Mesendoderm (in vitro differentiated cells): ENCODE measurements around the gene DNER.

Source experiments
- DNase-seq: peaks from one replicate; pipeline ENCODE4 v3.0.0; 2013
- H2AK5ac ChIP-seq: 2 replicates; pipeline ENCODE4 v1.6.1; 2013; ENCODE audit warnings: low read length, inconsistent platforms
- H2BK120ac ChIP-seq: 2 replicates; pipeline ENCODE4 v1.6.1; 2013; ENCODE audit warnings: low read depth, mild to moderate bottlenecking, low read length, moderate library complexity, mixed read lengths
- H2BK15ac ChIP-seq: replicated peaks from 2 replicates; pipeline ENCODE4 v1.6.1; 2013; ENCODE audit warnings: low read depth, mild to moderate bottlenecking, moderate library complexity
- H2BK5ac ChIP-seq: 2 replicates; pipeline ENCODE4 v1.6.1; 2013; ENCODE audit warnings: low read length, inconsistent platforms
- H3K18ac ChIP-seq: 2 replicates; pipeline ENCODE4 v1.6.1; 2013; ENCODE audit warnings: mild to moderate bottlenecking, low read length, mixed read lengths
- H3K23ac ChIP-seq: one replicate; pipeline ENCODE4 v1.6.1; 2013; ENCODE audit warnings: low read length
- H3K27ac ChIP-seq: 2 replicates; pipeline ENCODE4 v1.5.1; 2013; ENCODE audit warnings: low read depth, mild to moderate bottlenecking, inconsistent platforms, low read length, moderate library complexity
- H3K27me3 ChIP-seq: 2 replicates; pipeline ENCODE4 v1.6.1; 2013; ENCODE audit warnings: low read length, control low read depth, mild to moderate bottlenecking, inconsistent platforms; ENCODE audit not compliant: insufficient read depth, poor library complexity
- H3K36me3 ChIP-seq: 2 replicates; pipeline ENCODE4 v1.6.1; 2013; ENCODE audit warnings: low read length, inconsistent platforms; ENCODE audit not compliant: control insufficient read depth, insufficient read depth
- H3K4ac ChIP-seq: one replicate; pipeline ENCODE4 v1.6.1; 2013; ENCODE audit warnings: low read depth, mild to moderate bottlenecking, low read length, moderate library complexity
- H3K4me1 ChIP-seq: 2 replicates; pipeline ENCODE4 v1.6.1; 2013; ENCODE audit warnings: low read depth, low read length, inconsistent platforms; ENCODE audit not compliant: control insufficient read depth
- H3K4me2 ChIP-seq: 2 replicates; pipeline ENCODE4 v1.6.1; 2013; ENCODE audit warnings: low read length
- H3K4me3 ChIP-seq: 2 replicates; pipeline ENCODE4 v1.5.1; 2013; ENCODE audit warnings: mild to moderate bottlenecking, low read length
- H3K56ac ChIP-seq: one replicate; pipeline ENCODE4 v1.6.1; 2013; ENCODE audit warnings: low read length
- H3K79me1 ChIP-seq: 2 replicates; pipeline ENCODE4 v1.6.1; 2013; ENCODE audit warnings: low read length, inconsistent platforms
- H3K79me2 ChIP-seq: 2 replicates; pipeline ENCODE4 v1.6.1; 2013; ENCODE audit warnings: mild to moderate bottlenecking, low read length; ENCODE audit not compliant: control insufficient read depth, insufficient read depth
- H3K9ac ChIP-seq: 2 replicates; pipeline ENCODE4 v1.6.1; 2013; ENCODE audit warnings: low read length, inconsistent platforms
- H4K5ac ChIP-seq: one replicate; pipeline ENCODE4 v1.6.1; 2013; ENCODE audit warnings: low read length
- H4K8ac ChIP-seq: one replicate; pipeline ENCODE4 v1.6.1; 2013; ENCODE audit warnings: low read depth, mild to moderate bottlenecking, control low read depth, low read length, moderate library complexity
- WGBS: extraction: QIAGEN DNeasy Blood & Tissue Kit; methylation state at CpG from one replicate; pipeline ENCODE4 v1.1.7; 2013; ENCODE audit warnings: low lambda C conversion rate, missing lambda C conversion rate; ENCODE audit not compliant: insufficient coverage; ENCODE audit errors: extremely low coverage; 5-methylcytosine and 5-hydroxymethylcytosine counted together

Gene DNER

DNA sequence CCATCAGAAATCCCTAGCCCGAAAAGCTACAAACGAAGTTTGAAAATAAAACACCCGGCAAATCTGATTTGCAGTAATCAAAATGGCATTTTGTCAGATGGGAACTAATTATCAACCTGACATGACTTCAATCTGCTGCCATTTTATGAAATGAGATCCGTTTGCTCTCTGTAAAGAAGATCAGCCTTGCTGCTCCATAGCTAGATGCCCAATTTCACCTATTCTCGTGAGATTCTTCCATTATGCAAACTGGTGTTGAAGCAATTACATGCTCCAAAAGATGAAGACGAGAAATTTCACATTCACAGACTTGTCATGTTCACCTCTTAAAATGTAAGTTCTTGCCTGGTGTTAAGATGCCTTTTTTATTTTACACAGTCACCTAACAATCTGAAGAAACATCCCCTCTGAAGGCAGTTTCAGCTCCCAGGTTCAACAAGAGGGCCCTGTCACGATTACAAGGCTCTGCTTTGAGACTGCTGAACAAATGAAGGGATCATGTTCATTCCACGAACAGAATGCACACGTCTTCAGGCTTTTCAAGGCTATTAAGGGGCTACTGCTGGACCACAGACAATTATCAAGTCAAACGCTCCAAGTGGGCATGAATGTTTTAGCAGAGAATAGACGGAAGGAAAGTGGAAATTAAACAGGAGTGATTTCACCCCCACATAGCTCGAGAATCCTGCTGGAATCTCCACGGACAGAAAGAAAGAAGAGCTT lies 270.6 kb downstream of the DNER start:
- Histone ChIP-seq H2BK5ac (no peak overlapping the region), H3K79me1 (no peaks in the 10 kb centered on the region), H3K36me3 (no peaks in the 10 kb centered on the region), H3K23ac (no peak overlapping the region), H3K27me3 (no peaks in the 10 kb centered on the region), H3K27ac (no peak overlapping the region), H3K4me1 (no peaks in the 10 kb centered on the region), H2AK5ac (no peak overlapping the region), H3K9ac (no peak overlapping the region), H2BK120ac (no peak overlapping the region), H2BK15ac (no peak overlapping the region), H3K4me3 (no peak overlapping the region), H3K4ac (no peak overlapping the region), H3K18ac (no peak overlapping the region), H4K8ac (no peak overlapping the region), H3K79me2 (no peaks in the 10 kb centered on the region), H3K4me2 (no peak overlapping the region), H3K56ac (no peak overlapping the region), H4K5ac (no peak overlapping the region)
- WGBS: no CpG with 5 or more reads among the region's 13 CpGs
- DNase-seq: no peak

GRCh38 chr2:229443141-229443540 lies 271.2 kb downstream of the DNER start:
- Histone ChIP-seq H3K4ac (no peak overlapping the region), H4K8ac (no peak overlapping the region), H3K27ac (no peak overlapping the region), H3K9ac (no peak overlapping the region), H3K4me1 (no peaks in the 10 kb centered on the region), H3K79me1 (no peaks in the 10 kb centered on the region), H2BK15ac (no peak overlapping the region), H2BK120ac (no peak overlapping the region), H3K23ac (no peak overlapping the region), H3K4me3 (no peak overlapping the region), H3K36me3 (no peaks in the 10 kb centered on the region), H3K79me2 (no peaks in the 10 kb centered on the region), H2BK5ac (no peak overlapping the region), H3K18ac (no peak overlapping the region), H4K5ac (no peak overlapping the region), H2AK5ac (no peak overlapping the region), H3K56ac (no peak overlapping the region), H3K27me3 (no peaks in the 10 kb centered on the region), H3K4me2 (no peak overlapping the region)
- no CpG with 5 or more reads among the region's 3 CpGs for WGBS
- DNase-seq: no peak

DNA sequence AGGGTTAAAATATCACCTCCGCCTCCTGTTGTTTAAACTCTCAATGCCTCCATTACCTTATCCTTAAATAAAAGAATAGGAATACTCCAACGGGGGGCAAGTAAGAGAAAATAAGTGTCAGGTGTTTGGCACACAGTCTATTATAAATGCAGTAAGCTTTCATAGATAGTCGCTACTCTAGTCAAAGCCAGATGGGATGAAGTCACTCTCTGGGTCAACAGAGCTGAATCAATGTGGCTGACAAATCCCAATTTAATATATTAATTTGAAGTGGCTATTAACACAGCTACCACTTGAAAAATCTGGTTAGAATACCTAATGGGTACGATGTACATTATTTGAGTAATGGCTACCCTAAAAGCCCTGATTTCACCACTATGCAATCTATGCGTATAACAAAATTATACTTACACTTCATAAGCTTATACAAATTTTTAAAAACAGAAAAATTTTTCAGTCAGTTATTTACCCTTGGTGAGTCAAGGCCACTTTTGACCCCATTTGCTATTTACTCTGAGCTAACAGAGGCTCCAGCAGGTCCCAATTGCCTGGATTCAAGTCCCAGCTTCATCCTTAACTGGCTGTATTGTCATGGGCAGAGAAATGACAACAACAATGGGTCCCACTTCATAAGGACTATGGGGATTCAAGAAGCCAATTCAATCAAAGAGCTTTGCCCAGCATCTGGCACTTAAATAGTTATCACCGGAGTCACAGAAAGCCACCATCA lies 275.8 kb downstream of the DNER start:
- H3K4ac ChIP-seq: no peak overlapping the region
- H3K23ac ChIP-seq: no peak overlapping the region
- no peak overlapping the region for H3K56ac ChIP-seq
- no peak overlapping the region for H4K8ac ChIP-seq
- H3K79me2 ChIP-seq: no peaks in the 10 kb centered on the region
- H2BK15ac ChIP-seq: no peak overlapping the region
- H4K5ac ChIP-seq: no peak overlapping the region
- no peaks in the 10 kb centered on the region for H3K36me3 ChIP-seq
- DNase-seq: no peak
- H2BK5ac ChIP-seq: no peak overlapping the region
- no peak overlapping the region for H3K27ac ChIP-seq
- H3K4me2 ChIP-seq: no peak overlapping the region
- no CpG with 5 or more reads among the region's 6 CpGs for WGBS
- no peaks in the 10 kb centered on the region for H3K27me3 ChIP-seq
- no peaks in the 10 kb centered on the region for H3K4me1 ChIP-seq
- no peak overlapping the region for H2BK120ac ChIP-seq
- H3K4me3 ChIP-seq: no peak overlapping the region
- H2AK5ac ChIP-seq: no peak overlapping the region
- H3K79me1 ChIP-seq: no peaks in the 10 kb centered on the region
- no peak overlapping the region for H3K9ac ChIP-seq
- no peak overlapping the region for H3K18ac ChIP-seq

- H3K9ac ChIP-seq: no peak overlapping the region
- no peaks in the 10 kb centered on the region for H3K36me3 ChIP-seq
- H3K4me1 ChIP-seq: no peaks in the 10 kb centered on the region
- H3K56ac ChIP-seq: no peak overlapping the region
- no peak overlapping the region for H4K5ac ChIP-seq
- no peak for DNase-seq
- H3K23ac ChIP-seq: no peak overlapping the region
- no peak overlapping the region for H3K4ac ChIP-seq
- no peak overlapping the region for H2BK5ac ChIP-seq
- no peak overlapping the region for H3K18ac ChIP-seq
- H3K27ac ChIP-seq: no peak overlapping the region
- H3K4me2 ChIP-seq: no peak overlapping the region
- H2BK120ac ChIP-seq: no peak overlapping the region
- H3K79me1 ChIP-seq: no peaks in the 10 kb centered on the region
- H3K4me3 ChIP-seq: no peak overlapping the region
- no peaks in the 10 kb centered on the region for H3K79me2 ChIP-seq
- H3K27me3 ChIP-seq: no peaks in the 10 kb centered on the region
- H2BK15ac ChIP-seq: no peak overlapping the region
- no peak overlapping the region for H2AK5ac ChIP-seq
- H4K8ac ChIP-seq: no peak overlapping the region
- no CpG with 5 or more reads among the region's 2 CpGs for WGBS
Observed at GRCh38 chr2:229437467-229437866, 276.9 kb downstream of the DNER start.

DNA sequence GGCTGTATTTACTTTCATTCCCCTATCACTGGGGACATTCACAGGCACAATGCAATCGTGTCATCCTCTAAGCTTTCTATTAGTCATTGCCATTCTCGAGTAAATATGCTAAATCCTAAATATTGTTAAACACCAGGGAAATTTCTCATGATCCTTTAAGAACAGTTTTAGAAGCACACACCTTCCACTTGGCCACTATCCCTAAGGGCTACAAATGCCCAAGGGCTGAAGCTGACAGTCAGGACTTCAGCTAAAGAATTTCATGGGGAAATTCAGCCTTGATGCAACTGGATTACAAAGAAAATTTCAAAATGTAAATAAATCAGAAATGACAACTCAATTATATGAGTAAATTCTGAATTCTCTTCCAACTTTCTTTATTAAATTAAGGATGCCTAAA lies 280.2 kb downstream of the DNER start:
- Histone ChIP-seq H3K27ac (no peak overlapping the region), H3K4me3 (no peak overlapping the region), H3K27me3 (no peaks in the 10 kb centered on the region), H2BK5ac (no peak overlapping the region), H3K79me1 (no peaks in the 10 kb centered on the region), H3K18ac (no peak overlapping the region), H4K8ac (no peak overlapping the region), H3K4me2 (no peak overlapping the region), H3K36me3 (no peaks in the 10 kb centered on the region), H4K5ac (no peak overlapping the region), H3K79me2 (no peaks in the 10 kb centered on the region), H3K4me1 (no peaks in the 10 kb centered on the region), H3K4ac (no peak overlapping the region), H2BK15ac (no peak overlapping the region), H2AK5ac (no peak overlapping the region), H3K9ac (no peak overlapping the region), H3K56ac (no peak overlapping the region), H2BK120ac (no peak overlapping the region), H3K23ac (no peak overlapping the region)
- WGBS: no CpG with 5 or more reads among the region's 2 CpGs
- no peak for DNase-seq
